Activated CD8-positive, alpha-beta T cell treated with anti-CD3 and anti-CD28 coated beads for 36 hours (primary cell): ENCODE measurements around the gene DLG1. TPM values are rescaled to one million over a fixed set of nuclear protein-coding genes. Genes with fewer than 3 reads are reported as not detected.

Source experiments
- ATAC-seq: fragments of 200-7000 bp; cut with Tn5 transposase; one replicate; pipeline ENCODE4 v1.10.0; 2021; ENCODE audit warnings: mild to moderate bottlenecking, moderate library complexity
- CTCF ChIA-PET: fragments of 350-600 bp; sonication (Branson Sonifier 250); formaldehyde crosslinking; loops from one replicate; lab custom pipeline; 2021; ENCODE audit warnings: antibody characterized with exemption; lab: Charles Lee
- POLR2A ChIA-PET: fragments of 350-600 bp; sonication (Branson Sonifier 250); formaldehyde crosslinking; loops from one replicate; lab custom pipeline; 2021; ENCODE audit warnings: antibody characterized with exemption; lab: Charles Lee
- DNase-seq: peaks from one replicate; pipeline ENCODE4 v3.0.0-alpha.2; 2020
- H3K27ac Mint-ChIP-seq: one replicate; pipeline ENCODE4 v1.8.0; 2021; ENCODE audit warnings: mild to moderate bottlenecking, mixed read lengths
- H3K27me3 Mint-ChIP-seq: one replicate; pipeline ENCODE4 v1.8.0; 2021; ENCODE audit warnings: mixed read lengths
- H3K36me3 Mint-ChIP-seq: one replicate; pipeline ENCODE4 v1.8.0; 2021; ENCODE audit warnings: low read depth, mixed read lengths
- H3K4me1 Mint-ChIP-seq: one replicate; pipeline ENCODE4 v1.8.0; 2021; ENCODE audit warnings: low read depth, mixed read lengths
- H3K4me3 Mint-ChIP-seq: one replicate; pipeline ENCODE4 v1.8.0; 2021; ENCODE audit warnings: mild to moderate bottlenecking, moderate library complexity, mixed read lengths
- H3K9me3 Mint-ChIP-seq: one replicate; pipeline ENCODE4 v1.8.0; 2021; ENCODE audit warnings: mixed read lengths
- intact Hi-C: fragments of 100-400 bp; cut with micrococcal nuclease; formaldehyde crosslinking; loops from one replicate; pipeline ENCODE4 v1.10.0; 2022
- total RNA-seq, 2 experiments: library from RNA; stranded (reverse); gene quantifications; one replicate each; pipeline ENCODE4 v1.2.3, GENCODE V29; 2021
- TF ChIP-seq, protein P1 (sequence below): fragments of 200-600 bp; IDR thresholded peaks from one replicate; pipeline ENCODE4 v1.8.0; 2022; ENCODE audit warnings: antibody characterized with exemption, mild to moderate bottlenecking

The DLG1 gene
- total RNA-seq, 2 experiments from 2014 or later, result 57.6 to 62.2 TPM

DNA sequence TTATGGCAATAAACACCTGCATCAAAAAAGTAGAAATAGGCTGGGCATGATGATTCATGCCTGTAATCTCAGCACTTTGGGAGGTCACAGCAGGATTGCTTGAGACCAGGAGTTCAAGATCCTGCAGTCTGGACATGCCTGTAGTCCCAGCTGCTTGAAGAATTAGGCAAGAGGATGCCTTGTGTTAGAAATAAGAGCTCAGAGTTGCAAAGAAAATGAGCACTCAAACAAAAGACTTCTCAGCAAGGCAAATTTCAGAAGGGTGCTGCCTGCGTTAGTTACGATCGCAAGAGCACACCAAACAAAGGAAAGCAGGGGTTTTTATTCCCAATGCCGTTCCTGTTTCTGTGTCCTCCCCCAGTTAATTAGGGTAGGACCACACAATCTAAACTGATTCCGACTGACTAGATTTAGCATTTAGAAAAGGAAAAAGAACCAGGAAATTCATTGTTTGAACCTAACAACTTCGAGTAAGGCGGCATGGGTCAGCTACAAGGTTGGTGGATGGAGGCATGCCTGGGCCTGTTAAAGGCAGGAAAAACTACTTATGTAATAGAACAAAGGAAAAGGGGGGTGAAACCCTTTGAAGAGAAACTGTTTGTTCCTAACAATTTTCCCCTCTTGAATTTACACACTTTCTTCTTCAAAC lies 55.5 kb downstream of the DLG1 start:
- DNase-seq, result no peak
- no peak overlapping the region for H3K4me3 Mint-ChIP-seq
- peaks cover 34% of the 10 kb centered on the region for H3K4me1 Mint-ChIP-seq
- no peak overlapping the region for H3K27ac Mint-ChIP-seq
- peaks cover 68% of the 10 kb centered on the region for H3K36me3 Mint-ChIP-seq
- H3K9me3 Mint-ChIP-seq, result peaks cover 43% of the 10 kb centered on the region
- ChIA-PET POLR2A (interaction anchor here (0.6 kb wide), 1 partner anchor 130 kb away, joined by 3 read pairs; no protein-coding TSS in a partner anchor), CTCF (interaction anchor here (1.4 to 1.9 kb wide), 2 partner anchors 9 to 19 kb away, joined by 3 to 5 read pairs; no protein-coding TSS in a partner anchor)
- no peak for ATAC-seq
- intact Hi-C loops, result no loop called here
- no peaks in the 10 kb centered on the region for H3K27me3 Mint-ChIP-seq
- TF ChIP-seq, protein P1, sequence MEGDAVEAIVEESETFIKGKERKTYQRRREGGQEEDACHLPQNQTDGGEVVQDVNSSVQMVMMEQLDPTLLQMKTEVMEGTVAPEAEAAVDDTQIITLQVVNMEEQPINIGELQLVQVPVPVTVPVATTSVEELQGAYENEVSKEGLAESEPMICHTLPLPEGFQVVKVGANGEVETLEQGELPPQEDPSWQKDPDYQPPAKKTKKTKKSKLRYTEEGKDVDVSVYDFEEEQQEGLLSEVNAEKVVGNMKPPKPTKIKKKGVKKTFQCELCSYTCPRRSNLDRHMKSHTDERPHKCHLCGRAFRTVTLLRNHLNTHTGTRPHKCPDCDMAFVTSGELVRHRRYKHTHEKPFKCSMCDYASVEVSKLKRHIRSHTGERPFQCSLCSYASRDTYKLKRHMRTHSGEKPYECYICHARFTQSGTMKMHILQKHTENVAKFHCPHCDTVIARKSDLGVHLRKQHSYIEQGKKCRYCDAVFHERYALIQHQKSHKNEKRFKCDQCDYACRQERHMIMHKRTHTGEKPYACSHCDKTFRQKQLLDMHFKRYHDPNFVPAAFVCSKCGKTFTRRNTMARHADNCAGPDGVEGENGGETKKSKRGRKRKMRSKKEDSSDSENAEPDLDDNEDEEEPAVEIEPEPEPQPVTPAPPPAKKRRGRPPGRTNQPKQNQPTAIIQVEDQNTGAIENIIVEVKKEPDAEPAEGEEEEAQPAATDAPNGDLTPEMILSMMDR, result no peak

DNA sequence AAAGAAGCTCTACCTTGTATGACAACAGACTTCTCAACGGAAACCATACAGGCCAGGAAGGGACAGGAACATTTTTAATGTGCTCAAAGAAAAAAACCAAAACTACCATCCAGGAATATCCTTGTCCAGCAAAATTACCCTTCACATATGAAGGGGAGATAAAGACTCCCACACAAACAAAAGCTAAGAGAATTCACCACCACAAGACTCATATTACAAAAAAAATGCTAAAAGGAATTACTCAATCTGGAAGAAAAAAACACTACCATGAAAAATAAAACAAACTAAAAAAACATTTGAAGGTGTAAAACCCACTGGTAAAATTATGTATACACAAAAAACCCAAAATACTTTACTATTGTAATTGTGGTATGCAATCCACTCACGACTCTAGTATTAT lies 57.2 kb downstream of the DLG1 start:
- ChIA-PET POLR2A (no interaction called here), CTCF (interaction anchor here (1.2 kb wide), 1 partner anchor 15 kb away, joined by 3 read pairs; no protein-coding TSS in a partner anchor)
- intact Hi-C loops, result no loop called here
- H3K27me3 Mint-ChIP-seq, result no peaks in the 10 kb centered on the region
- H3K36me3 Mint-ChIP-seq, result peaks cover 62% of the 10 kb centered on the region
- no peak overlapping the region for H3K4me3 Mint-ChIP-seq
- no peak overlapping the region for H3K27ac Mint-ChIP-seq
- DNase-seq, result no peak
- H3K4me1 Mint-ChIP-seq, result peaks cover 39% of the 10 kb centered on the region
- peaks cover 34% of the 10 kb centered on the region for H3K9me3 Mint-ChIP-seq
- no peak for ATAC-seq
- TF ChIP-seq, protein P1, result no peak

DNA sequence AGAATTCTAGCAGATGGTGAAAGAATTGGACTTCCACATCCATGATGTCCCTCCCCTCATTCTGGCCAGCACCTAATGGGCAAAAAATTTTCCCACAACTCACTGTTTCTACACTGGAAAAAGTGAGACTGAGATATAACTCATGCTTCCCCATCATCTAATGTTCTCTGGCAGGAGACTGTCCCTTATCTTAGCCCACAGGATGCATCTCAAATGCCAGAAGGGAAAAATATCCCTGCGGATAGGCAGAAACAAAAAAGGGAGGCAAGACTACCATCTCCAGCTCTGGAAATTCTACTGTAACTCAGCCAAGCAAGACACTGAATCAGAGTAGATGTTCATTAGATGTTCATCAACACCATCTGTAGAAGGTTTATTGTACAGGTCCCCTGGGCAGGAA lies 58.6 kb downstream of the DLG1 start:
- peaks cover 63% of the 10 kb centered on the region for H3K36me3 Mint-ChIP-seq
- TF ChIP-seq, protein P1, result no peak

DNA sequence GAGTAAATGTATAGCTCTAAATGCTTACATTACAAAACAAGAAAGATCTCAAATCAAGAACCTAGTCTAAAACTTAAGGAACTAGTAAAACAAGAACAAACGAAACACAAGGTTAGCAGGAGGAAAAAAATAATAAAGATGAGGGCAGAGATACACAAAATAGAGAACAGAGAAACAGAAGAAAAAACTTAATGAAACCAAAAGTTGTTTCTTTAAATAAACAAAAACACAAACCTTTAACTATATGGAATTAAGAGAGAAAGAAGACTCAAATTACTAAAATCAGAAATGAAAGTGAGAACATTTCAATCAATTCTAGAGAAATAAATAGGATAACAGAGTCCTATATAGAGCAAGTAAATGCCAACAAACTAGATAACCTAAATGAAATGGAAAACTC lies 59.6 kb downstream of the DLG1 start:
- no peak overlapping the region for H3K4me3 Mint-ChIP-seq
- peaks cover 44% of the 10 kb centered on the region for H3K4me1 Mint-ChIP-seq
- H3K27me3 Mint-ChIP-seq, result no peaks in the 10 kb centered on the region
- H3K27ac Mint-ChIP-seq, result no peak overlapping the region
- TF ChIP-seq, protein P1, result no peak
- ATAC-seq (no peak), DNase-seq (no peak)
- ChIA-PET POLR2A (no interaction called here), CTCF (interaction anchor here (1.3 kb wide), 1 partner anchor 18 kb away, joined by 5 read pairs; no protein-coding TSS in a partner anchor)
- H3K9me3 Mint-ChIP-seq, result peaks cover 32% of the 10 kb centered on the region
- intact Hi-C loops, result no loop called here
- peaks cover 61% of the 10 kb centered on the region for H3K36me3 Mint-ChIP-seq

More for the DNA sequence above, 58.6 kb downstream of the DLG1 start:
- peaks cover 44% of the 10 kb centered on the region for H3K4me1 Mint-ChIP-seq
- ATAC-seq (no peak), DNase-seq (no peak)
- intact Hi-C loops, result no loop called here
- ChIA-PET POLR2A (no interaction called here), CTCF (no interaction called here)
- no peaks in the 10 kb centered on the region for H3K27me3 Mint-ChIP-seq
- peaks cover 42% of the 10 kb centered on the region for H3K9me3 Mint-ChIP-seq
- no peak overlapping the region for H3K4me3 Mint-ChIP-seq
- H3K27ac Mint-ChIP-seq, result no peak overlapping the region

DNA sequence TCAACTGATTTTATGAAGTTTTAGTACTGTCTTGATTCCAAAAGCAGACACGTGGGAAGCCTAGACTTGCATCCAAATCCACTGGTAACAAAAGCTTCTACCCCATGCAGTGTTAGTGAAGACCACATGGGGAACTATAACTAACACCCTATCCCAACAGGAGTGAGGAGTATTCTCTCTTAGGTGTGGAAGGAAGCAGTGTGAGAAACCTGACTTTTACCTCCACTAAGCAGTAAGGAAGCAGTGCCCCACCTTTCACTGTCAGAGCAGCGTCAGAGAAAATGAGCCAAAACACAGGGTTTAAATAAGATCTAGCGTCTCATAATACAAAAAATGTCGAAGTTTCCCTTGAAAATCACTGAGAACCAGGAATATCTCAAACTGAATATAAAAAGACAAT lies 60.5 kb downstream of the DLG1 start:
- Mint-ChIP-seq H3K36me3 (peaks cover 53% of the 10 kb centered on the region), H3K27me3 (no peaks in the 10 kb centered on the region), H3K4me1 (peaks cover 44% of the 10 kb centered on the region), H3K9me3 (peaks cover 23% of the 10 kb centered on the region), H3K27ac (no peak overlapping the region), H3K4me3 (no peak overlapping the region)
- ChIA-PET POLR2A (no interaction called here), CTCF (interaction anchor here (1.0 to 2.1 kb wide), 4 partner anchors 12 to 19 kb away, joined by 4 to 13 read pairs (median 4); no protein-coding TSS in a partner anchor)
- TF ChIP-seq, protein P1, result no peak
- no peak for DNase-seq
- no peak for ATAC-seq
- intact Hi-C loops, result no loop called here
